ENCODE data around the gene JMY. TPM values are rescaled to one million over a fixed set of nuclear protein-coding genes. Genes with fewer than 3 reads are reported as not detected.

JMY gene
- total RNA-seq, 1 donor from 2014 or later, result 16.5 TPM

DNA sequence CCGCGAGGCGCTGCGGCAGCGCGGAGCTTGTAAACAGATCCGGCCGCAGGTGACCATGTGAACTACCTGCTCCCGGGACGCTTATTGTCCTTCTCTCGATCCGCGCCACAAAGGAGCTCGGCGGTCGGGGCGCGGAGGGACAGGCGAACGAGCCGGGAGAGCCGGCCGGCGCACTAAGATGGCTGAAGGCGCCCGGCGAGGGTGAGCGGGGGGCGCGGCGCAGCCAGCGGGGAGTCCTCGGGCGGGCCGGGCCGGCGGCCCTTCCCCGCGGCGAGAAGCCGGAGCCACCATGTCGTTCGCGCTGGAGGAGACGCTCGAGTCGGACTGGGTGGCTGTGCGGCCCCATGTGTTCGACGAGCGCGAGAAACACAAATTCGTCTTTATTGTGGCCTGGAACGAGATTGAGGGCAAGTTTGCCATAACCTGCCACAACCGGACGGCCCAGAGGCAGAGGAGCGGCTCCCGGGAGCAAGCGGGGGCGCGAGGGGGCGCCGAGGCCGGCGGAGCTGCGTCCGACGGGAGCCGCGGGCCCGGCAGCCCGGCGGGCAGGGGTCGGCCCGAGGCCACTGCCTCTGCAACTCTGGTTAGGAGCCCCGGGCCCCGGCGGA, 535 bp downstream of the JMY start:
- peak; percentile 80 for DNase-seq (ENCODE audit: low spot score)
- H3K36me3 Mint-ChIP-seq, result peaks cover 3% of the 10 kb centered on the region
- Histone ChIP-seq H3K9me3 (ENCODE audit: low read depth) (no peaks in the 10 kb centered on the region), H3K4me2 (peak overlapping the region; percentile 96), H3K27ac (peak overlapping the region; percentile 85), H3K9ac (peak overlapping the region; percentile 14), H3K36me3 (no peaks in the 10 kb centered on the region), H3K27me3 (peaks cover 15% of the 10 kb centered on the region), H3F3A (ENCODE audit: low read depth) (peaks cover 16% of the 10 kb centered on the region), H3K4me1 (peaks cover 7% of the 10 kb centered on the region), H3K79me2 (ENCODE audit: low read depth) (peaks cover 51% of the 10 kb centered on the region), H4K20me1 (ENCODE audit: low read depth) (peaks cover 47% of the 10 kb centered on the region), H3K4me3 (peak overlapping the region; percentile 85), H2AFZ (replicated peaks) (peak overlapping the region; percentile 99)
- peaks cover 19% of the 10 kb centered on the region for H3K4me1 Mint-ChIP-seq
- no peaks in the 10 kb centered on the region for H3K9me3 Mint-ChIP-seq
- no peak for TF ChIP-seq EZH2 (IDR thresholded peaks at IDR 0.05)
- TF ChIP-seq, protein P1, sequence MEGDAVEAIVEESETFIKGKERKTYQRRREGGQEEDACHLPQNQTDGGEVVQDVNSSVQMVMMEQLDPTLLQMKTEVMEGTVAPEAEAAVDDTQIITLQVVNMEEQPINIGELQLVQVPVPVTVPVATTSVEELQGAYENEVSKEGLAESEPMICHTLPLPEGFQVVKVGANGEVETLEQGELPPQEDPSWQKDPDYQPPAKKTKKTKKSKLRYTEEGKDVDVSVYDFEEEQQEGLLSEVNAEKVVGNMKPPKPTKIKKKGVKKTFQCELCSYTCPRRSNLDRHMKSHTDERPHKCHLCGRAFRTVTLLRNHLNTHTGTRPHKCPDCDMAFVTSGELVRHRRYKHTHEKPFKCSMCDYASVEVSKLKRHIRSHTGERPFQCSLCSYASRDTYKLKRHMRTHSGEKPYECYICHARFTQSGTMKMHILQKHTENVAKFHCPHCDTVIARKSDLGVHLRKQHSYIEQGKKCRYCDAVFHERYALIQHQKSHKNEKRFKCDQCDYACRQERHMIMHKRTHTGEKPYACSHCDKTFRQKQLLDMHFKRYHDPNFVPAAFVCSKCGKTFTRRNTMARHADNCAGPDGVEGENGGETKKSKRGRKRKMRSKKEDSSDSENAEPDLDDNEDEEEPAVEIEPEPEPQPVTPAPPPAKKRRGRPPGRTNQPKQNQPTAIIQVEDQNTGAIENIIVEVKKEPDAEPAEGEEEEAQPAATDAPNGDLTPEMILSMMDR (IDR thresholded peaks at IDR 0.05), result no peak
- no peak for TF ChIP-seq EZH2phosphoT487 (IDR thresholded peaks at IDR 0.05)
- H3K27ac Mint-ChIP-seq, result no peak overlapping the region
- peaks cover 2% of the 10 kb centered on the region for H3K27me3 Mint-ChIP-seq (ENCODE audit: insufficient read depth, low read depth)
- H3K4me3 Mint-ChIP-seq, result peak overlapping the region; percentile 88

DNA sequence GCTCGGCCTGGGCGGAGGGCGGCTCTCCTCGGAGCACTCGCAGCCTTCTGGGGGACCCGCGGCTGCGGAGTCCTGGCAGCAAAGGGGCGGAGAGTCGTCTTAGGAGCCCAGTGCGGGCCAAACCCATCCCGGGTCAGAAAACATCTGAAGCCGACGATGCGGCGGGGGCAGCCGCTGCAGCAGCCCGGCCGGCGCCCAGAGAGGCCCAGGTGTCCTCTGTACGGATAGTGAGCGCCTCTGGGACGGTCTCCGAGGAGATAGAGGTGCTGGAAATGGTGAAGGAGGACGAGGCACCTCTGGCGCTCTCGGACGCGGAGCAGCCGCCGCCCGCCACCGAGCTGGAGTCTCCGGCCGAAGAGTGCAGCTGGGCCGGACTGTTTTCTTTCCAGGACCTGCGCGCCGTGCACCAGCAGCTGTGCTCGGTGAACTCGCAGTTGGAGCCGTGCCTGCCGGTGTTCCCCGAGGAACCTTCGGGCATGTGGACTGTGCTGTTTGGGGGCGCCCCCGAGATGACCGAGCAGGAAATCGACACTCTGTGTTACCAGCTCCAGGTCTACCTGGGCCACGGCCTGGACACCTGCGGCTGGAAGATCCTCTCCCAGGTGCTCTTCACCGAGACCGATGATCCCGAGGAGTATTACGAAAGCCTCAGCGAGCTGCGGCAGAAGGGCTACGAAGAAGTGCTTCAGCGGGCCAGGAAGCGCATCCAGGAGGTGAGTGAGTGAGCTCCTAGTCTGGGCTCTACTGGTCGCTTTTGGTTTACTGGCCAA, 1.2 kb downstream of the JMY start:
- no peaks in the 10 kb centered on the region for H3K36me3 ChIP-seq

DNA sequence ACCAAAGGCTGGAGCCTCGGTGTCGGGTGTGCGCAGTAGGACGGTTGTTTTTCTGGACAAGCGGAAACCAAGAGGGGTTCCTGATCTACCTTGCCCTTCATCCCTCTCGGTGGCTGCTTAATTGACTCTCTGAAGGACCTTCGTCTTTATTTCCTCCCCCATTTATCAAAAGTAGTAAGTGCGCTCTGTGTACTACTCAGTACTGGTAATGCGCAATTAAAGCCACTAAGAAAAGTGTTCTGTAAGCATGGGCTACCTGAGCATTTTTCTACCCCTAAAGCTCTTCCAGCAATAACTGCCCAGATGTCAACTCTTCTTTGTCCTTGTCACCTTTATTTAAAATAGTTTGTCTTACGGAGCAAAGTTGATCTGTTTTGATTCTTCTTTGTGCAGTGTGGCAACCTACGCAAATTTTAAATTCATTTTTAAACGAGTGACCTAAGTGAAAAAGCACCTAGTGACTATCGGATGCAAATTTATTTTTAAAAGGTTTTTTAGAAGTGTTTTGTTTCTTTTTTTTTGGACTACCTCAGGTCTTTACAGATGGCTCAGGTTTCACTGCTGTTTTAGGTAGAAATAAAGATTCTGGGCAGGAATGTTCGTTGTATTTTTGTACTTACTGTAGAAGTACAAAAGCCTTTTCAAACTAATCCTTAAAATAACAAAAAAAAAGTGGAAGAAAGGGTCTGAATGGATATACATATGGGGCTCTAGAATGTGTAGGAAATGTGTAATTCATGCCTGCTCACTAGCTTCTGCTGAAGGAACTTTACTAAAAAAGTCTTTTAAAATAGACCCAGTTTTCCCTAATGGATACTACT, 2.0 kb downstream of the JMY start:
- Histone ChIP-seq H3K27ac (no peak overlapping the region), H3K27me3 (peaks cover 15% of the 10 kb centered on the region), H3K4me3 (peak overlapping the region; percentile 85), H3K4me1 (peaks cover 7% of the 10 kb centered on the region), H3K36me3 (no peaks in the 10 kb centered on the region), H3F3A (ENCODE audit: low read depth) (peaks cover 25% of the 10 kb centered on the region), H3K4me2 (peak overlapping the region; percentile 96), H4K20me1 (ENCODE audit: low read depth) (peaks cover 62% of the 10 kb centered on the region), H3K79me2 (ENCODE audit: low read depth) (peaks cover 66% of the 10 kb centered on the region), H3K9me3 (ENCODE audit: low read depth) (no peaks in the 10 kb centered on the region), H2AFZ (replicated peaks) (peak overlapping the region; percentile 7), H3K9ac (peak overlapping the region; percentile 14)
- no peaks in the 10 kb centered on the region for H3K9me3 Mint-ChIP-seq
- peak overlapping the region; percentile 88 for H3K4me3 Mint-ChIP-seq
- no peak overlapping the region for H3K27ac Mint-ChIP-seq
- TF ChIP-seq EZH2 (IDR thresholded peaks at IDR 0.05) (no peak), EZH2phosphoT487 (IDR thresholded peaks at IDR 0.05) (no peak)
- TF ChIP-seq, protein P1 (IDR thresholded peaks at IDR 0.05), result no peak
- DNase-seq (ENCODE audit: low spot score), result no peak
- H3K36me3 Mint-ChIP-seq, result peaks cover 3% of the 10 kb centered on the region
- no peaks in the 10 kb centered on the region for H3K27me3 Mint-ChIP-seq (ENCODE audit: insufficient read depth, low read depth)
- H3K4me1 Mint-ChIP-seq, result peaks cover 22% of the 10 kb centered on the region

More for the DNA sequence above, 1.2 kb downstream of the JMY start:
- Mint-ChIP-seq H3K4me3 (peak overlapping the region; percentile 88), H3K4me1 (peaks cover 22% of the 10 kb centered on the region), H3K36me3 (peaks cover 3% of the 10 kb centered on the region), H3K27ac (peak overlapping the region; percentile 46), H3K27me3 (ENCODE audit: insufficient read depth, low read depth) (no peaks in the 10 kb centered on the region), H3K9me3 (no peaks in the 10 kb centered on the region)
- Histone ChIP-seq H3K79me2 (ENCODE audit: low read depth) (peaks cover 58% of the 10 kb centered on the region), H3K27me3 (peaks cover 15% of the 10 kb centered on the region), H3K4me3 (peak overlapping the region; percentile 85), H4K20me1 (ENCODE audit: low read depth) (peaks cover 54% of the 10 kb centered on the region), H2AFZ (replicated peaks) (peak overlapping the region; percentile 99), H3K4me1 (peaks cover 7% of the 10 kb centered on the region), H3F3A (ENCODE audit: low read depth) (peaks cover 19% of the 10 kb centered on the region), H3K9ac (peak overlapping the region; percentile 14), H3K9me3 (ENCODE audit: low read depth) (no peaks in the 10 kb centered on the region), H3K27ac (no peak overlapping the region), H3K4me2 (peak overlapping the region; percentile 96)
- TF ChIP-seq EZH2phosphoT487 (IDR thresholded peaks at IDR 0.05), result no peak
- no peak for TF ChIP-seq EZH2 (IDR thresholded peaks at IDR 0.05)
- TF ChIP-seq, protein P1 (IDR thresholded peaks at IDR 0.05), result no peak
- peak; percentile 65 for DNase-seq (ENCODE audit: low spot score)
